ENCODE results near the gene OR52A1. TPM values are rescaled to one million over a fixed set of nuclear protein-coding genes. Genes with fewer than 3 reads are reported as not detected.

The OR52A1 gene
- total RNA-seq, 2 donors from 2014 or later, result not detected

DNA sequence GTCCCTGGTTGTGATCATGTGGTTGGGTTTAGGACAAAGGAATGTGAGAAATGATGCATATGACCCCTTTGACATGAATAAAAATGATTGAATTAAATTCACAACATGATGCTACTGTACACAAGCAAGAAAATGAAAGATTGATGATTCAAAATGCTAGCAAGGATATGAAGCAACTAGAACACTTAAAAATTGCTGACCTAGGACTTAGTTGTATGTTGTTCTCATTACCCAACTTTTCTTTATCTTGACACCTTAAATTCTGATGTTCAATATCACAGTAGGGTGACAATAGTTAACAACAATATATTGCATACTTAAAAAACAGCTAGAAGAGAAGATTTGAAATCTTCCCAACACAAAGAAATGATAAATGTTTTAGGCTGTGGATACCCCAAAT lies 37.0 kb downstream of the OR52A1 start:
- H3K36me3 Mint-ChIP-seq, result no peaks in the 10 kb centered on the region
- ATAC-seq (no peak), DNase-seq (ENCODE audit: low spot score) (no peak)
- H3K27ac Mint-ChIP-seq, result no peak overlapping the region
- peaks cover 3% of the 10 kb centered on the region for H3K9me3 Mint-ChIP-seq
- no peak overlapping the region for H3K4me3 Mint-ChIP-seq
- peaks cover 10 to 31% of the 10 kb centered on the region in 2 donors for H3K27me3 Mint-ChIP-seq
- H3K4me1 Mint-ChIP-seq (ENCODE audit: low read depth in 2 of 2), result no peaks in the 10 kb centered on the region

DNA sequence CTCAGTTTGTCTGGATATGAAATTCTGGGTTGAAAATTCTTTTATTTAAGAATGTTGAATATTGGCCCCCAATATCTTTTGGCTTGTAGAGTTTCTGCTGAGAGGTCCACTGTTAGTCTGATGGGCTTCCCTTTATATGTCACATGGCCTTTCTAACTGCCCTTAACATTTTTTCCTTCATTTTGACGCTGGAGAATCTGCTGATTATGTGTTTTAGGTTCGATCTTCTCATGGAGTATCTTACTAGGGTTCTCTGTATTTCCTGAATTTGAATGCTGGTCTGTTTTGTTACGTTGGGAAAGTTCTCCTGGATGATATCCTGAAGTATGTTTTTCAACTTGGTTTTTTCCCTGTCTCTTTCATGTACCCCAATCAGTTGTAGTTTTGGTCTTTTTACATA lies 39.2 kb downstream of the OR52A1 start:
- DNase-seq (ENCODE audit: low spot score), result no peak

DNA sequence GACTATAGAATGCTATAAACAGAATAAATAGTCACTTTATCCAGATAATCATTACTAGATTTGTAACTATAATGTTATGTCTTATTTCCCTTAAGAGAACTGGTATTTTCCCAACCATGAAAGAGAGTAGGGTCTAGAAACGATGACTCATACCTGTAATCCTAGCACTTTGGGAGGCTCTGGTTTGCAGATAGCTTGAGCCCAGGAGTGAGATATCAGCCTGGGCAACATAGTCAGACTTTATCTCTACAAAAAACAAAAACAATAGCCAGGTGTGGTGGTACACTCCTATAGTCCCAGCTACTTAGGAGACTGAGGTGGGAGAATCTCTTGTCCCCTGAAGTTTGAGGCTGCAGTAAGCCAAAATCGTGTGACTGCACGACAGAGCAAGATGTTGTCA lies 47.3 kb downstream of the OR52A1 start:
- no peaks in the 10 kb centered on the region for H3K9me3 Mint-ChIP-seq
- DNase-seq (ENCODE audit: low spot score), result no peak
- H3K36me3 Mint-ChIP-seq, result no peaks in the 10 kb centered on the region
- no peak overlapping the region for H3K27ac Mint-ChIP-seq
- H3K27me3 Mint-ChIP-seq, result peaks cover 2 to 6% of the 10 kb centered on the region in 2 donors
- no peaks in the 10 kb centered on the region for H3K4me1 Mint-ChIP-seq (ENCODE audit: low read depth in 2 of 2)
- no peak overlapping the region for H3K4me3 Mint-ChIP-seq
- ATAC-seq, result no peak

More for the DNA sequence above, 39.2 kb downstream of the OR52A1 start:
- ATAC-seq, result no peak
- Mint-ChIP-seq H3K4me3 (no peak overlapping the region), H3K27me3 (peaks cover 10 to 37% of the 10 kb centered on the region in 2 donors), H3K27ac (no peak overlapping the region), H3K36me3 (no peaks in the 10 kb centered on the region), H3K9me3 (peaks cover 5% of the 10 kb centered on the region), H3K4me1 (ENCODE audit: low read depth in 2 of 2) (no peaks in the 10 kb centered on the region)

DNA sequence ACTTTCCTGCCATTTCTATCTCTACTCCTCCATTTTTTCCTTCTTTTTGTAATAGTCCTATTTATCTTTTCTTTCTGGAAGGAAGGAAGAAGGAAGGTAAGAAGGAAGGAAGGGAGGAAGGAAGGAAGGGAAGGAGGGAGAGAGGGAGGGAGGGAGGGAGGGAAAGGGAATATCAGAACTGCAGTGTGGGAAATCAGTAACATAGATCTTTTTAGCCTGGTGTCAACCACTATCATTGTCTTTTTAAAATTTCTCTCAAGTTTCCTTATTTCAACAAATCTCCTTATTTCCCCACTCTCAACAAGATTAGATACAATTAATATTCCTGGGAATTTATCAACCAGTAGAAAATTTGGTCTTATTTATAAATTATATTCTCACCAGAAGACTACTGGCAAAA lies 51.5 kb downstream of the OR52A1 start:
- Mint-ChIP-seq H3K36me3 (no peaks in the 10 kb centered on the region), H3K27ac (no peak overlapping the region), H3K27me3 (peaks cover 2 to 7% of the 10 kb centered on the region in 2 donors), H3K9me3 (no peaks in the 10 kb centered on the region), H3K4me3 (no peak overlapping the region), H3K4me1 (ENCODE audit: low read depth in 2 of 2) (no peaks in the 10 kb centered on the region)
- no peak for DNase-seq (ENCODE audit: low spot score)
- no peak for ATAC-seq

DNA sequence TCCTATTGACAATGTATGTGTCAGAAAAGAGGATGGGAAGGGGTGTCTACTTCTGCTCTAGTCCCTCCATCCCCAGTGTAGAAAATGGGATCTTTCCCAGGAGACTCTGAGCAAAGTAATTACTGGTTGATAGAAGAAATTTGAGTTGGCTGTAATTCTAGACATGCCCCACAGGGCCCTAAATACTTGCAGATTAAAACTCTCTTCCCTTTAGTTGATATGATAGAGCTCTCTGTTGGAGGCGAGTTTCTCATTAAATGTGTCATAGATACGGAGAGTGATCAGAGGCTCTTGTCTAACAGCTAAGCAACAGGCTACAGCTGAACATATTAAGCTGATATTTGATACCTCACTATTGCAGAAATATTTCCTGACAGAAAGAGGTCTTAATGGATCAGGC lies 52.3 kb downstream of the OR52A1 start:
- no peak for ATAC-seq
- no peak overlapping the region for H3K4me3 Mint-ChIP-seq

DNA sequence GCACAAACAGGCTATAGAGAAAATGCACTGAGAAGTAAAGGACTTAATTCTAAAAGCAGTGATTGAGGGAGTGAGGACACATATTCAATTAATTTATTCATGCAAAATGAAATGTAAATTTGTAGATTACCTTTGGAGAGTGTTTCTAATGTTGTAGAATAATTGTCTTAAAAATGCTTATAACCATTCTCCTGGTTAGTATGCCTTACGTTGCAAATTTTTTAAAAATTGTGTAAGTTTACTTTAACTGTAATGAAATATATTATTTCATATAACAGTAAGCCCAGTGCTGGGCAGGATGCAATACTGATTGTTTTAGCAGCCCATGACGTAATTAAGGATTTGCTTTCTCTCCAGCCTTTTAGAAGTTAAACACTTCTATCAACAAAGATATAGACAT lies 58.5 kb downstream of the OR52A1 start:
- no peak for ATAC-seq
- Mint-ChIP-seq H3K9me3 (peaks cover 3% of the 10 kb centered on the region), H3K4me3 (no peak overlapping the region), H3K27me3 (peaks cover 3 to 7% of the 10 kb centered on the region in 2 donors), H3K27ac (no peak overlapping the region), H3K4me1 (ENCODE audit: low read depth in 2 of 2) (no peaks in the 10 kb centered on the region), H3K36me3 (no peaks in the 10 kb centered on the region)
- no peak for DNase-seq (ENCODE audit: low spot score)

More for the DNA sequence above, 52.3 kb downstream of the OR52A1 start:
- no peak for DNase-seq (ENCODE audit: low spot score)
- Mint-ChIP-seq H3K9me3 (no peaks in the 10 kb centered on the region), H3K4me1 (ENCODE audit: low read depth in 2 of 2) (no peaks in the 10 kb centered on the region), H3K36me3 (no peaks in the 10 kb centered on the region), H3K27me3 (peaks cover 2 to 7% of the 10 kb centered on the region in 2 donors), H3K27ac (no peak overlapping the region)

Other genes starting within 250 kb of the OR52A1 start
- not detected for gene OR51G2, start 235.4 kb downstream of the OR52A1 start, total RNA-seq
- gene OR51G1, start 230.4 kb downstream of the OR52A1 start, total RNA-seq, result not detected
- gene OR51A4, start 207.2 kb downstream of the OR52A1 start, total RNA-seq, result not detected
- not detected for gene OR51A2, start 199.0 kb downstream of the OR52A1 start, total RNA-seq
- not detected for gene OR51L1, start 159.9 kb downstream of the OR52A1 start, total RNA-seq
- not detected for gene OR52J3, start 108.2 kb downstream of the OR52A1 start, total RNA-seq
- not detected for gene OR52E2, start 95.1 kb downstream of the OR52A1 start, total RNA-seq
- gene OR52E1, start 85.2 kb downstream of the OR52A1 start, total RNA-seq, result not detected
- gene OR52A5, start 16.4 kb downstream of the OR52A1 start, total RNA-seq, result not detected
- gene OR51V1, start 45.9 kb upstream of the OR52A1 start, total RNA-seq, result not detected
- gene HBB, start 72.3 kb upstream of the OR52A1 start, total RNA-seq, result not detected
- gene HBD, start 79.7 kb upstream of the OR52A1 start, total RNA-seq, result not detected
- gene HBG1, start 95.1 kb upstream of the OR52A1 start, total RNA-seq, result not detected
- not detected for gene HBG2, start 100.0 kb upstream of the OR52A1 start, total RNA-seq
- gene HBE1, start 115.2 kb upstream of the OR52A1 start, total RNA-seq, result not detected
- not detected for gene OR51B4, start 147.2 kb upstream of the OR52A1 start, total RNA-seq
- gene OR51B2, start 169.5 kb upstream of the OR52A1 start, total RNA-seq, result not detected
- not detected for gene OR51B5, start 188.8 kb upstream of the OR52A1 start, total RNA-seq
- gene OR51B6, start 196.8 kb upstream of the OR52A1 start, total RNA-seq, result not detected
- not detected for gene OR51M1, start 229.1 kb upstream of the OR52A1 start, total RNA-seq

All from natural killer cell treated with Interleukin-12 subunit alpha and Interleukin-12 subunit beta and Interleukin-15 and Interleukin-18, amount 100 ng/mL, for 72 hours (primary cell).